SW 1271 (cell line): Measurements from ENCODE around the gene CXCR5.
"Not testable (repeated sequence)": the region's sequence is repeated elsewhere in the genome, so short reads cannot be mapped to it uniquely, and the experiment has no call there.

Source experiments
- DNase-seq, 2 experiments: peaks; one replicate each; lab custom pipeline; 2025; lab: John Stamatoyannopoulos, UW

CXCR5 gene, protein sequence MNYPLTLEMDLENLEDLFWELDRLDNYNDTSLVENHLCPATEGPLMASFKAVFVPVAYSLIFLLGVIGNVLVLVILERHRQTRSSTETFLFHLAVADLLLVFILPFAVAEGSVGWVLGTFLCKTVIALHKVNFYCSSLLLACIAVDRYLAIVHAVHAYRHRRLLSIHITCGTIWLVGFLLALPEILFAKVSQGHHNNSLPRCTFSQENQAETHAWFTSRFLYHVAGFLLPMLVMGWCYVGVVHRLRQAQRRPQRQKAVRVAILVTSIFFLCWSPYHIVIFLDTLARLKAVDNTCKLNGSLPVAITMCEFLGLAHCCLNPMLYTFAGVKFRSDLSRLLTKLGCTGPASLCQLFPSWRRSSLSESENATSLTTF

DNA sequence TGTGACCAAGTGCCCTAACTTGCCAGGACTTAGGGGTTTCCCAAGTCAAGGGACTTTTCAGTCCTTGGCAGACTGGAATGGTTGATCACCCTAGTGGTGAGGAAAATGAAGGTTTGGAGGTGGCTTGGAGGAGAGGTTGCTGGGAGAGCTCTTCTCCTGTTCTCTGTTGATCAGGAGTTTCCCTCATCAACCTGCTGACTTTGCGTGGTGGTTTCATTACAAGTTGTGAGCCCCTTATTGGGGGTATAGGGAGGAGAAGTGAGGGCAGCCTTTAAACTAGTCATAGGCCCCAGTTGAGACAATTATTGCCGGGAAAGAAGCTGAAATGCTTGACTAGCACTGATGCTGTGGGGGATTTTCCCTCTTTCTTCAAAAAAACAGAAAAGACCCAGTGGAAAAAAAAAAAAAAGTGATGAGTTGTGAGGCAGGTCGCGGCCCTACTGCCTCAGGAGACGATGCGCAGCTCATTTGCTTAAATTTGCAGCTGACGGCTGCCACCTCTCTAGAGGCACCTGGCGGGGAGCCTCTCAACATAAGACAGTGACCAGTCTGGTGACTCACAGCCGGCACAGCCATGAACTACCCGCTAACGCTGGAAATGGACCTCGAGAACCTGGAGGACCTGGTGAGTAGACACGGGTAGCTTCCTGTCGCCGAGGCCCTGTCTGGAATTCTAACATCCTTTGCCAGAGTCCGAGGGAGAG lies at the start of gene CXCR5:
TSS of gene CXCR5 (plus strand) at position 525 of the 704 bp plus-strand sequence. CDS start at position 575, 50 bp downstream.
- DNase-seq = no peak

DNA sequence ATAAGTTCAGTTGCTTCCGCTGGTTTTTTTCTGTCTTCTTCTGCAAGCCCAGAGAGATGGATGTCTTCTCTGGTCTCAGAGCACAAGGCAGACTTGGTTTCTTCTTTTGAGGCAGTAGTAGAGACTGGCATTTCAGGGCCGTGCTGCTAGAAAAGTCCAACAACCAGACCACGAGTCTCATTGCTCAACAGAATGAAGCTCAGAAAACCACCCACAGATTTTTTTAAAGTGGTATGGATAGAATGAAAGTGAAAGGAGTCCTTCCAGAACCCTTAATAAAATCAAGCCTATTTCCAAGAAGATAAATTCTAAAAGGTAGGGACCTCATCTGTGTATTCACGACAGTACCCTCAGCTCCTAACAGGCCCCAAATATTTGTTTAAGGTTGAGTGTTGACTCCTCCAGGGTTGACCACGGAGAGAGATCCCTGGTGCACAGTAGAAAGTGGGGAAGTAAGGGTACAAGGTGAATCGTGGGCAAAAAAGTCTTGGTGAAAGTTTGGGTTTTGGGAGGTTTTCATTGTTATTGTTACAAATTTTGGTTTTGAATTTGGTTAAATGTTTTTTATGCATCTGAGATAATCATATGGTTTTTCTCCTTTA lies 49.2 kb upstream of the CXCR5 start:
- DNase-seq = no peak

DNA sequence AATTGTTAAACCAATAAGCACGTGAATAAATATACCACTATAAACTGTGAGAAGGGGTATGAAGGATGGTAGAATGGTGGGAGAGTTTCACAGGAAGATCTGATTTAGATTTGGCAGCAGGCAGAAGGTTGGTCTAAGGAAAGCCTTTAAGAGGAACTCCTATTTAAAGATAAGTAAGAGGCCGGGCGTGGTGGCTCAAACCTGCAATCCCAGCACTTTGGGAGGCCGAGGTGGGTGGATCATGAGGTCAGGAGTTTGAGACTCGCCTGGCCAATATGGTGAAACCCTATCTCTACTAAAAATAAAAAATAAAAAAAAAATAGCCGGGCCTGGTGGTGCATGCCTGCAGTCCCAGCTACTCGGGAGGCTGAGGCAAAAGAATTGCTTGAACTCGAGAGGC lies 45.8 kb upstream of the CXCR5 start:
- DNase-seq = no peak

DNA sequence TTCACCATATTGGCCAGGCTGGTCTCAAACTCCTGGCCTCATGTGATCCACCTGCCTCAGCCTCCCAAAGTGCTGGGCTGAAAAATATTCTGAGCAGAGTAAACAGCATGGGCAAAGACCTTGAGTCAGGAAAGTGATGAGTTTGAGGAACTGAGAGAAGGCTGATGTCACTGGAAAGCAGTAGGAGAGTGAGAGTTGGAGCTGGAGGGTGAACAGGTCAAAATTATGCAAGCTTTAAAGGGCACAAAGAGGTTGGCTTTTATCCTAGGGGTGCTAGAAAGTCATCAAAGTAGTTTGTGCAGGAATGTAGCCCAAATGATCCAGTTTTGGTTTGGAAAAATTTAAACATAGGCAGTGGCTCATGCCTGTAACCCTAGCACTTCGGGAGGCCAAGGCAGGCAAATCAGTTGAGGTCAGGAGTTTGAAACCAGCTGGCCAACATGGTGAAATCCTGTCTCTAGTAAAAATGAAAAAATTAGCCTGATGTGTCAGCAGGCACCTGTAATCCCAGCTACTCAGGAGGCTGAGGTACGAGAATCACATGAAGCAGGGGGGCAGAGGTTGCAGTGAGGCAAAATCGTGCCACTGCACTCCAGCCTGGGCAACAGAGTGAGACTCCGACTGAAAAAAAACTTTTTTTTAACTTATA lies 44.7 kb upstream of the CXCR5 start:
- DNase-seq = no peak

DNA sequence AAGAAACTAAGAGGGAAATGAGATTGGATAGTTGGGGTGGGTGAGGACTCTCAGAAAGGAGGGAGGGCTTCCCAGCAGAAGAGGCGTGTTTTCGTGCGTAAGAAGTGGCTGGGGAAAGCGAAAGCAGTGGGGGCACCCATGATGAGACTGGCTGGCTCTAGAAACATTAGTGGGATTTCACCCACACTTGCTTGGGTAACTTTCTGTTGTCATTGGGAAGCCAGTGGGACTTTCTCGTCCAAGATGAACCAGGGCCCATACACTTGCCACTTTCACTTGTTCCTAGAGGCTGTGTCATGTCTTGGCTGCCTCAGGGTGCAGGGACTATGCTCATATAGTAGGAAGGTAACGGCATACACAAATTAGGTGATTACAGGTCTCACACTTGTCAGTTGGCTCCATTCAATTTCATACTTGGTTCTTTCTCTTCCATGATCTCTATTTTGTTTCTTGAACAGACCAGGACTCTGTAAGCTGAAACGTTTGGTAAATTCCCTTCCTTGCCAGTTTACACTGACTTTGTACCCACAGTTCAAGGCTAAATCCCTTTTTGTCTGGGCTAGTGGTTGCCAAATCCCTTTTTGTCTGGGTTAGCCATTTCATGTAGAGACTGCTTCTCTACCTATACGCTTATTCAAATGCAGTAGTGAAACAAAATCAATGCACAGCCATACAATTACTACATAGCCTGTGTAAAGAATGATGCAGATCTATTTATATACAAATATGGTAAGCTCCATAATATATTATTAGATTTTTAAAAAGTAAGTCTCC lies 42.0 kb upstream of the CXCR5 start:
- DNase-seq = no peak

DNA sequence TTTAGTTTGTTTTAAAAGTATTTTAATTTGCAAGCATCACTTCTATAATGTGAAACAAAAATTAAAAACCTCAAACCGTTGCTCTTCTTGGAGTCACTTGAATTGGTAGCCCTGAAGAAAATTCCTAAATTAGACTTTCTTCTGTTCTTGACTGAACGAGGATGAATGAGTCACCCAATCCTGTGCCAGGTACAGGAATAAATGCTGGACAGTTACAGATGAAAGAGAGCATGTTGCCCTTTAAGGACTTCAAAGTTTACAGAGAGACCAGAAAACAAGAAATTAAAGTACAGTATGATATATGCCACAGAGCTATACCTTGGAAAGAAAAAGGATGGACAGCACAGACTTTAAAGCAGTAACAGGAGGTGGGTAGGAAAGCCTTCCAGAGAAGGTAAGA lies 41.3 kb upstream of the CXCR5 start:
- no peak for DNase-seq

DNA sequence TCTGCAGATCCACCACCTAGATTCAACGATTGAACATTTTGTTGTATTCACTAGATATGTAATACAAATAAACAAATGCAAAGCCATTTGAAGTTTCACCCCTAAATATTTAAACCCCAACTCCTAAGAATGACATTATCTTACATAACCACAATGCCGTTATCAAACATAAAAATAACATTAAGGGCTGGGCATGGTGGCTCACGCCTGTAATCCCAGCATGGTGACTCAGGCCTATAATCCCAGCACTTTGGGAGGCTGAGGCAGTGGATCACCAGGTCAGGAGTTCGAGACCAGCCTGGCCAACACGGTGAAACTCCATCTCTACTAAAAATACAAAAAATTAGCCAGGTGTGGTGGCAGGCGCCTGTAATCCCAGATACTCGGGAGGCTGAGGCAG lies 40.8 kb upstream of the CXCR5 start:
- not testable (repeated sequence) for DNase-seq

DNA sequence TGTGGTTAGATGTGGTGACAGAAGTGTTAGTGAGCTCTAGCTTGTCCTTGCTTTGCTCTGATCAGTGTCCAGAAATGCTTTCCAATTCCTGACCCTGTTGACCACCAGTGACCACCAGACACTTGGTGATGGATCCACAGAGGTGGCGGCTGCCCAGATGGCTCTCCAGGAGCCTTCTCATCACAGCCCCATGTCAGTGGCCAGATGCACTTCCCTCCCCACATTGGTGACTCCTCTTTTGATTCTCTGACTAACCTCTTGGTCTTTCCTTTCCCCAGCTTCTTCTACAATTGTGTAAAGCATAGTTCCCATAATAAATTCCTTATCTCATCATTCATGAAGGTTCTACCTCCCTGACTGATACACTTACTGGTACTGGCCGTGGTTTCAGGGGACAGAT lies 40.1 kb upstream of the CXCR5 start:
- no peak for DNase-seq

DNA sequence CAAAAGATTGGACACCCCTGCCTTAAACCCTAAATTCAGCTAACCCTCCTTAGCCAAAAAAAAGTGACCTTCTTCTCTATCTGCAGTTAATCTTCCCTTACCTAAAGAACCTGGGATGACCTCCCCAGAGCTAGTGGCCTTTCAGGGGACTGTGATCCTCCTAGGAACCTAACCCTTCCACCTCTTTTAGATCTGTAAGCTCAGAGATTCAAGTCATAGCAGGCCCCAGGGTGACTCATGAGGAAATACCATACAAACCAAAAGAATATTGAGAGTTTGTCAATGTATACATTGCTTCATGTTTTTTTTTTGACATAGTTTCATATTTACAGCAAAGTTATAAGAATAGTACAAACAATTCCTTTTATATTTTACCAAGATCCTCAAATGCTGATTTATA lies 38.3 kb upstream of the CXCR5 start:
- DNase-seq = peak in 1 of 2 experiments; percentile 36

DNA sequence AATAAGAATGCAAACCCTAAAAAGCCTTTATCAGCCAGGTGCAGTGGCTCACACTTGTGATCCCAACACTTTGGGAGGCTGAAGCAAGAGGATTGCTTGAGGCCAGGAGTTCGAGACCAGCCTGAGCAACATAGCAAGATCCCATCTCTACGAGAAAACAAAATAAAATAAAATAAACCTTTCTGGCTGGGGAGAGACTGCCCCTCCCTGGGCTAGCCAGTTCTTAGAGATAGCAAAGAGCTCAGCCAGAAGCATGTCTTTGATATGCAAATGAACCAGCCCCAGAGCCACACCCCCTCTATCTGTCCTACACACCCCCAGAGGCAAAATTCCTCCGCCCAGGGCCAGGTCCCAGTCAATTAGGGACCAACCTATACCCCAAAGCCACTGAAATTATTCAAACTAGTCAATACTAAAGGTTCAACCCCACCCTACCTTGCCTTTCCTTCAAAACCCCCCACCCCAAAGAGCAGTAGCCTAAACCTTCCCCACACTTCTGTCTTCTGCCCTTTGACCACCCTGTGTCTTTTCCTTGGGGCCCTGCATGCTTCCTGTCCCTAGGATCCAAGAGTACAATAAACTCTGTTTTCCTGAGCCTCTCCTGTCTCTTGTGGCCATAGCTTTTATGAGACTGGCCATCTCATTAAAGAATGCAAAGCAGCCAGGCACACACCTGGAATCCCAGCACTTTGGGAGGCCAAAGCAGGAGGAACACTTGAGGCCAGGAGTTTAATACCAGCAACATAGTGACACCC lies 37.3 kb upstream of the CXCR5 start:
- no peak for DNase-seq

DNA sequence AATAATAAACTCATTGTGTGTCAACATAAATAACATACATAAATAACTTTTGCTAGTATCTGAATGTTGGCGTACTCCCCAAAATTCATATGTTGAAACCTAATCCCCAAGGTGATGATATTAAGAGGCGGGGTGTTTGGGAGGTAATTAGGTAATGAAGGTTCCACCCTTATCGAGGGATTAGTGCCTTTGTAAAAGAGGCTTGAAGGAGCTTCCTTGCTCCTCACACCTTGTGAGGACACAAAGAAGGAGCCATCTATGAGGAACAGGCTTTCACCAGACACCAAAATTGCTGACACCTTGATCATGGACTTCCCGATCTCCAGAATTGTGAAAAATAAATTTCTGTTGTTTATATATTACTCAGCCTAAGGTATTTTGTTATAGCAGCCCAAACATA lies 33.9 kb upstream of the CXCR5 start:
- no peak for DNase-seq

DNA sequence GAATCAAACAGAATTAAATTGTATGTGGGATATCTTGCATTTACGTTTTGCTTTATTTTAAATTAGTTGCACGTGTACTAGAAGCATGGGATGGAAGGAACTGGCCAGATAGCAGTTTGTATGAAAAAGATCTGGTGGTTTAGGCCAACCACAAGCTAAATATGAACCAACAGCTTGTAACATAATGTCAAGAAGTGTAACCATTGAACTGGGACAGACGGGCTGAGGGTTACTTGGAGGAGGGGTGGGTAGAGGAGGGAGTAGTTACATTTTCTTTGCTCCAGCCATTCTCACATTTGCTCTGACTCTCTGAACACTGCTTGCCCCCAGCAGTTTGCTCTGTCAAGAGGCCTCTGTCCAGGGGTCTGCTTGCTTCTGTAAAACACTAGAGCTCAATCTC lies 31.7 kb upstream of the CXCR5 start:
- DNase-seq = no peak

DNA sequence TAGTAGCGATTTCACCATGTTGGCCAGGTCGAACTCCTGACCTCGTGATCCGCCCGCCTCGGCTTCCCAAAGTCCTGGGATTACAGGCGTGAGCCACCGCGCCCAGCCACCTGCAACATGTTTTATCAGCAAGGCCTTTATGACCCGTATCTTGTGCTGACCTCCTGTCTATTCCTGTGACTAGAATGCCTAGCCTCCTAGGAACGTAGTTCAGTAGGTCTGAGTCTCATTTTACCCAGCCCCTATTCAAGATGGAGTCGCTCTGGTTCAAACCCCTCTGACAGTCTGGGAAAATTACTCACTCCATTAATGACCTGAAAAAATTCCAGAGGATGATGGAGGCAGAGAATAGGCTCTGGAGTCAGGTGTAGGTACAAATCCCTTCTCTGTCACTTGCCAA lies 30.0 kb upstream of the CXCR5 start:
- no peak for DNase-seq

DNA sequence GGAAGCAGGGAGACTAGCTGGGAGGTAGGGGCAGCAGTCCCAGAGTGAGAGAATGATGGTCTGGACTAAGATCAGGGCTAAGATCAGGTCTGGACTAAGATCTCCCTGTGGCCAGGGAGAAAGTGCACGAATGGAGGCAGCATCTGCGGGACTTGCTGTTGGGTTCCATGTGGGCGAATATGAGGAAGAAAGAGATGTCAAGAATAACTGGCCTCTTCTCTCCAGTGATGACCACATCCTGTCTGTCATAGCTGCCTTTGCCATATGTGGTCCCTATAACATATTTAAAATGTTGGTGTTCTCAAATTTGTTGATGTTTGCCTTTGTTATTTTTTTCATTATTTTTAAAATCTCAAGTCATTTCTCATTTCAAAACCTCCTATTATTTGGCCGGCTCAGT lies 27.4 kb upstream of the CXCR5 start:
- no peak for DNase-seq

DNA sequence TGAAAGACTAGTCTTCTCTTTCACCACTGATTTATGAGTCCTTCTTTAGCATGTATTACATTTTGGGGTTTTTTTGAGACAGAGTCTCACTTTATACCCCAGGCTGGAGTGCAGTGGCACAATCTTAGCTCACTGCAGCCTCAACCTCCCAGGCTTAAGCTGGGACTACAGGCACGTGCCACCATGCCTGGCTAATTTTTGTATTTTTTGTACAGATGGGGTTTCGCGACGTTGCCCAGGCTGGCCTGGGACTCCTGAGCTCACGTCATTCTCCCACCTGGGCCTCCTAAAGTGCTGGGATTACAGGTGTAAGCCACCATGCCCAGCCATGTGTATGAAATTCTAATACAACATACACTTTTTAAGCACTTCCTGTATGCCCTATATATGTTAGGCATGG lies 26.3 kb upstream of the CXCR5 start:
- DNase-seq = no peak

DNA sequence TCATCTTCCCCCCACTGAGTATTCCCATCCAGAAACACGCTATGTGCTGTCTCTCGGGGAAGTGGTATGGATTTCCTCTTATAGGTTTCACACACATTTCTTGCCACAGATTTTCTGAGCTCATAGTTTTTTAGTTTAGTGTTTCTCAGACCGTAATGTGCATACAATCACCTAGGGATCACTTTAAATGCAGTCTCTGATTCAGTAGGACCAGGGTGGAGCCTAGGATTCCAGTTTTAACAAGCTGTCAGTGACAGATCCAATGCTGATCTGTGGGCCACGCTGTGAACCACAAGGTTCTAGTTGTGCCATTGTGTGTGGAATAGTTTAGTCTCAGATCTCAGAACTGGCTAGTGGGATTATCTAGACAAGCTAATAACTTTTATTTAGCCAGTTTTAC lies 23.7 kb upstream of the CXCR5 start:
- DNase-seq = no peak

DNA sequence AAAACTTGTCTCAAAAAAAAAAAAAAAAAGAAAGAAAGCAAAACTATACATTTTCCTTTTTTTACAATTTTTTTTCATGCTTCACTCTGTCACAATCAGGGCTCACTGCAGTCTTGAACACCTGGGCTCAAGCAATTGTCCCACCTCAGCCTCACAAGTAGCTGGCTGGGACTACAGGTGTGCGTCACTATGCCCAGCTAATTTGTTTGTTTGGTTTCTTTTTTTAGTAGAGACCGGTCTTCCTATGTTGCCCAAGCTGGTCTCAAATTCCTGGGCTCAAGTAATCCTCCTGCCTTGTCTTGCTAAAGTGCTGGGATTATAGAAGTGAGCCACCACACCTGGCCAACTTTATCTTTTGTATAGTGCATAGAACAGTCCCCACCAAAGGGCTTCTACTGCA lies 15.0 kb upstream of the CXCR5 start:
- no peak for DNase-seq

DNA sequence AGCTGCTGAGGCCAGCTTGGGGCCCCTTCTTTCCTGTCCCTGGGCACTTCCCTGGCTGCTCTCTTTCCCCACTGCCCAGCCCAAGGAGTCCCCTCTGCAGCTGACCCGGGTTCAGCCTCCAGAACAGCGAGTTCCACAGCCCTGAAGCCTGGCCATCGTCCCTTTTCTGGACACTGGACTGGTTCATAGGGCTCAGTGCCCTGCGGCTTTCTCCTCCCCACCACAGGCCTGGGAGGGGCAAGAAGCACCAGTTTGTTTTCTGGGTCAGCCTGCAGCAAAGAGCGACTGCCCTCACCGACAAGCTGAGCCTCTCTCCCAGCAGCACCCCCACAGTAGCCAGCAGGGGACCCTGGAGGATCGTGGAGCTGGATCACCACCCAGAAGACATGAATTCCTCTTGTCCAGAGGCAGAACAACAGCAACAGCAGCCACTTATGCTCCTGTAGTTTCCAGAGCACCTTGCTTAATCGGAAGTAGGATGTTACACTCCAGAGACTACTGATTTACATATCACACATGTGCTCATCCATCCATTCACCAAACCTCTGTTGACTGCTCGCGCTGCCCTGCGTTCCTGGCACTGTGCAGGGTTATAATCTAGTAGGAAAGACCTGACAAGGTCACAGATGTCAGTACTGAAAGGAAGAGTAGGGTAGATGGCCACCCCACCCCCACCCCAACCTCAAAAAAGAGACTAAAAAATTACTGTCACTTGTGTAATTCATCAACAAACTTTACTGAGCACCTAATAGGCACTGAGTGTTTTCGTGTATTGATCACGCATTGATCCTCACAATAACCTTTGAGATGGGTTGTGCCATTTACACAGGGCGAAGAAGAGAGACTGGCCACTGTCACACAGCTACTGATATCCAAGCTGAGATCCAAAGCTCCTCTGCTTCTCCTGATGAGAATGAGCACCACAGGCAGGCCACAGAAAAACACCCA lies 13.0 kb upstream of the CXCR5 start:
- DNase-seq = no peak

DNA sequence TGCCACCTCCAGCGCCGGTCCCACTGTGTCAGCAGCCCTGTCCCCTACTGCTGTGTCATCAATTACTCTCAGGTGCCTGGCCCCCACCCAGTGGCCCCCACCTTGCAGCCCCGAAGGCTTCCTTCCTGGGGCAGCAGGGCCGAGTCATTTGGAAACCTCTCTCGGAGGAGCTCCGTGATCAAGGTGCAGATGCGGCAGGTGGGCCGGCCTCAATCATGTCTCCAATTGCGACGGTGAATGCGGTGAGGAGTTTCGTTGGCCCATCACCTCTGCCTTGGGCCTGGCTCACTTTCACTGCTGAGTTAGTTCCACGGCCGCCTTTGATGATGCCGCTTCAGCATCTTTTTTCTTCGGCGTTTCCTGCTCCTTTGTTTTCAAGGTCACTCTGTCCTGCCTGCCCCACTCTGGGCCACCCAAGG lies 11.3 kb upstream of the CXCR5 start:
- DNase-seq = no peak

DNA sequence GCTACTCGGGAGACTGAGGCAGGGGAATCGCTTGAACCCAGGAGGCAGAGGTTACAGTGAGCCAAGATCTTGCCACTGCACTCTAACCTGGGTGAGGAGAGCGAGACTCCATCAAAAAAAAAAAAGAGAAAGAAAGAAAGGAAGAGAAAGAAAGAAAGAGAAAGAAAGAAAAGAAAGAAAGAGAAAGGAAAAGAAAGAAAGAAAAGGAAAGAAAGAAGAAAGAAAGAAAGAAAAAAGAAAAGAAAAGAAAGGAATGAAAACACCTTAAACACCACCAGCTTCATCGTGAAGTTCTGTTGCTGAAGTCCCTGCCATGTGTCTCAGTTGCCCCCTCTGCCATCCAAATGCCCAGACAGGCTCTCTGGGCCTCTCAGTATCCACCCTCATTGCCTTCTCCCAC lies 9.9 kb upstream of the CXCR5 start:
- no peak for DNase-seq
